Sigmoid colon (tissue), 4 donors: ENCODE measurements around the gene DACT2.

Source experiments
- CTCF ChIP-seq, 4 experiments: fragments of 450-650 bp in 3 of 4; fragments of 200-600 bp in 1 of 4; IDR thresholded peaks; one replicate each; pipeline ENCODE4 v1.5.1; 2016 to 2019; ENCODE audit warnings: antibody characterized with exemption in 4 of 4, mild to moderate bottlenecking in 3 of 4, moderate library complexity in 2 of 4
- EP300 ChIP-seq, 4 donors: sonication (generic); formaldehyde crosslinking; IDR thresholded peaks; one replicate each; pipeline ENCODE4 v1.6.1; 2017; ENCODE audit warnings: antibody characterized with exemption in 4 of 4
- POLR2A ChIP-seq, 2 donors: fragments of 450-650 bp; IDR thresholded peaks; one replicate each; pipeline ENCODE4 v1.6.1; 2016; ENCODE audit warnings: antibody characterized with exemption in 2 of 2, mild to moderate bottlenecking in 2 of 2, moderate library complexity in 2 of 2
- POLR2AphosphoS5 ChIP-seq, 4 donors: sonication (generic); formaldehyde crosslinking; IDR thresholded peaks; one replicate each; pipeline ENCODE4 v1.6.1; 2017; ENCODE audit warnings: antibody characterized with exemption in 4 of 4

GRCh38 chr6:168308390-168309144, 11.0 kb downstream of the DACT2 start:
- TF ChIP-seq POLR2AphosphoS5 (IDR thresholded peaks at IDR 0.05) (no peak), POLR2A (IDR thresholded peaks at IDR 0.05) (no peak), CTCF (IDR thresholded peaks at IDR 0.05) (no peak), EP300 (IDR thresholded peaks at IDR 0.05) (no peak)
